Kidney tubule cell (primary cell): ENCODE measurements around the gene MAGEA9B.
"Not testable (repeated sequence)": the region's sequence is repeated elsewhere in the genome, so short reads cannot be mapped to it uniquely, and the experiment has no call there.

Source experiments
- DNase-seq: peaks from one replicate; pipeline ENCODE4 v3.0.0-alpha.2; 2018; ENCODE audit warnings: low spot score

Gene MAGEA9B

GRCh38 chrX:149533999-149534398, 53.3 kb downstream of the MAGEA9B start:
- DNase-seq = not testable (repeated sequence)

- DNase-seq = not testable (repeated sequence)
Measured at GRCh38 chrX:149532868-149533267, 54.4 kb downstream of the MAGEA9B start.
